ENCODE measurements around the gene HES3.

DNA sequence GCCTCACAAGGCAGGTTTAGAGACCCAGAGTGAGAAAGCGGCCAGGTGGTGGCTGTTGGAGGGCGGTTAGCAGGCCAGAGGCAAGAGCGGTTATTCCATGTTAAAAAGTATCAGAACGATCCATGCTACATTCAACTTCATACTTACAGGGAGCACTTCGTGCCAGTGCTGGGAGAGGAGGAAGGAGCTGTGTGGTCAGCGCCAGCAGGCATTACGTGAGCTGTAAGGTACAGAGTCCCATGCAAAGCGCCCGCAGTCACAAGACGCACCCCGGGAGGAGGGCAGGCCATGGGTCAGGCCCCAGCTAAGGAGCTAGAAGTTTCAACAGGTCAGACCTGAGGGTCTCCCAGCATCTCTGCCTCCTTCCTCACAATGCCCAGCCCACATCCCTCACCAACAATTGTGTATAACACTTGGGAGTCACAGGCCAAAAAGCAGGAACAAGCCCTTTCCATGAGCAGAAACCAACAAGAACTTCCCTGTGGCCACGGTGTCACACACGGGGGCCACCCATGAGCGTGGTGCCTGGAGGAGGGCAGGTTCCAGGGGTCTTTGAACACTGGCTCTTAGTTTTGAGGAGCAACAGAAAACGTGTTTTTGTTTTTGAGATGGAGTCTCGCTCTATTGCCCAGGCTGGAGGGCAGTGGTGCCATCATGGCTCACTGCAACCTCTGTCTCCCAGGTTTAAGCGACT, 38.7 kb downstream of the HES3 start:
- TF ChIP-seq, protein P1, sequence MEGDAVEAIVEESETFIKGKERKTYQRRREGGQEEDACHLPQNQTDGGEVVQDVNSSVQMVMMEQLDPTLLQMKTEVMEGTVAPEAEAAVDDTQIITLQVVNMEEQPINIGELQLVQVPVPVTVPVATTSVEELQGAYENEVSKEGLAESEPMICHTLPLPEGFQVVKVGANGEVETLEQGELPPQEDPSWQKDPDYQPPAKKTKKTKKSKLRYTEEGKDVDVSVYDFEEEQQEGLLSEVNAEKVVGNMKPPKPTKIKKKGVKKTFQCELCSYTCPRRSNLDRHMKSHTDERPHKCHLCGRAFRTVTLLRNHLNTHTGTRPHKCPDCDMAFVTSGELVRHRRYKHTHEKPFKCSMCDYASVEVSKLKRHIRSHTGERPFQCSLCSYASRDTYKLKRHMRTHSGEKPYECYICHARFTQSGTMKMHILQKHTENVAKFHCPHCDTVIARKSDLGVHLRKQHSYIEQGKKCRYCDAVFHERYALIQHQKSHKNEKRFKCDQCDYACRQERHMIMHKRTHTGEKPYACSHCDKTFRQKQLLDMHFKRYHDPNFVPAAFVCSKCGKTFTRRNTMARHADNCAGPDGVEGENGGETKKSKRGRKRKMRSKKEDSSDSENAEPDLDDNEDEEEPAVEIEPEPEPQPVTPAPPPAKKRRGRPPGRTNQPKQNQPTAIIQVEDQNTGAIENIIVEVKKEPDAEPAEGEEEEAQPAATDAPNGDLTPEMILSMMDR (conservative IDR thresholded peaks at IDR 0.05 in 1 of 2, IDR thresholded peaks at IDR 0.05 in 1 of 2; ENCODE audit: extremely low read depth in 1 of 2, insufficient read depth in 1 of 2, low read depth in 1 of 2, low read length in 2 of 2), result no peak
- TF ChIP-seq EZH2 (IDR thresholded peaks at IDR 0.05; ENCODE audit: borderline replicate concordance, low read length), result no peak

Data from mammary epithelial cell (primary cell).